Neuronal stem cell (in vitro differentiated cells): ENCODE results near the gene HTRA3.

Experiments
- DNase-seq: peaks from one replicate; pipeline ENCODE4 v3.0.0-alpha.2; 2013; ENCODE audit warnings: low spot score
- H2AFZ ChIP-seq: one replicate; pipeline ENCODE4 v1.6.1; 2013; ENCODE audit warnings: mild to moderate bottlenecking, low read length, inconsistent platforms
- H2AK5ac ChIP-seq: 2 replicates; pipeline ENCODE4 v1.6.1; 2013; ENCODE audit warnings: low read depth, mild to moderate bottlenecking, inconsistent platforms, low read length, moderate library complexity, mixed read lengths
- H2BK120ac ChIP-seq: 2 replicates; pipeline ENCODE4 v1.6.1; 2013; ENCODE audit warnings: low read depth, mild to moderate bottlenecking, inconsistent platforms, low read length, moderate library complexity, mixed read lengths
- H2BK12ac ChIP-seq: one replicate; pipeline ENCODE4 v1.6.1; 2013; ENCODE audit warnings: low read length, inconsistent platforms
- H2BK15ac ChIP-seq: 2 replicates; pipeline ENCODE4 v1.6.1; 2013; ENCODE audit warnings: mild to moderate bottlenecking, low read length, inconsistent platforms, mixed read lengths
- H2BK5ac ChIP-seq: one replicate; pipeline ENCODE4 v1.6.1; 2013; ENCODE audit warnings: inconsistent platforms, mild to moderate bottlenecking, low read length, moderate library complexity
- H3K14ac ChIP-seq: one replicate; pipeline ENCODE4 v1.6.1; 2013; ENCODE audit warnings: low read length, inconsistent platforms
- H3K18ac ChIP-seq: 2 replicates; pipeline ENCODE4 v1.6.1; 2013; ENCODE audit warnings: low read length, inconsistent platforms
- H3K23ac ChIP-seq: 2 replicates; pipeline ENCODE4 v1.6.1; 2013; ENCODE audit warnings: low read depth, mild to moderate bottlenecking, mixed read lengths, low read length, inconsistent platforms; ENCODE audit not compliant: poor library complexity
- H3K27ac ChIP-seq: replicated peaks from 3 replicates; pipeline ENCODE4 v1.5.1; 2013; ENCODE audit warnings: low read length, inconsistent platforms
- H3K27me3 ChIP-seq, 3 experiments: 2 replicates each; pipeline ENCODE4 v1.6.1; 2013; ENCODE audit warnings: low read length in 3 of 3, mild to moderate bottlenecking in 2 of 3, inconsistent platforms in 1 of 3, low read depth in 1 of 3, mixed read lengths in 1 of 3, moderate library complexity in 1 of 3; ENCODE audit not compliant: control insufficient read depth in 3 of 3, insufficient read depth in 3 of 3
- H3K36me3 ChIP-seq, 2 donors: replicated peaks in 1 of 2; 2 replicates each; pipeline ENCODE4 v1.6.1; 2013; ENCODE audit warnings: low read length in 2 of 2; ENCODE audit not compliant: control insufficient read depth in 2 of 2, insufficient read depth in 2 of 2
- H3K4ac ChIP-seq: 2 replicates; pipeline ENCODE4 v1.6.1; 2013; ENCODE audit warnings: inconsistent platforms, mild to moderate bottlenecking, low read length, moderate library complexity
- H3K4me1 ChIP-seq, 2 donors: 1 replicate in 1 of 2; 2 replicates in 1 of 2; pipeline ENCODE4 v1.6.1; 2013; ENCODE audit warnings: low read length in 2 of 2, low read depth in 1 of 2; ENCODE audit not compliant: control insufficient read depth in 2 of 2, insufficient read depth in 1 of 2
- H3K4me2 ChIP-seq: one replicate; pipeline ENCODE4 v1.6.1; 2013; ENCODE audit warnings: mild to moderate bottlenecking, low read length, inconsistent platforms; ENCODE audit not compliant: insufficient read depth, poor library complexity, severe bottlenecking
- H3K4me3 ChIP-seq, 2 donors: 2 replicates each; pipeline ENCODE4 v1.5.1; 2013; ENCODE audit warnings: low read length in 2 of 2, mild to moderate bottlenecking in 2 of 2, inconsistent platforms in 1 of 2, moderate library complexity in 1 of 2
- H3K79me1 ChIP-seq: one replicate; pipeline ENCODE4 v1.6.1; 2013; ENCODE audit warnings: low read depth, mild to moderate bottlenecking, inconsistent platforms, low read length, moderate library complexity
- H3K9ac ChIP-seq: one replicate; pipeline ENCODE4 v1.6.1; 2013; ENCODE audit warnings: mild to moderate bottlenecking, low read depth, low read length, inconsistent platforms; ENCODE audit not compliant: poor library complexity
- H3K9me3 ChIP-seq, 2 donors: replicated peaks in 1 of 2; 2 replicates each; pipeline versions ENCODE3 to v1.6.1; 2013; ENCODE audit warnings: low read length in 2 of 2, mild to moderate bottlenecking in 2 of 2, inconsistent platforms in 1 of 2, low read depth in 1 of 2, mixed read lengths in 1 of 2, moderate library complexity in 1 of 2; ENCODE audit not compliant: control insufficient read depth in 2 of 2, insufficient read depth in 1 of 2
- H4K8ac ChIP-seq: one replicate; pipeline ENCODE4 v1.6.1; 2013; ENCODE audit warnings: low read depth, mild to moderate bottlenecking, inconsistent platforms, low read length, moderate library complexity
- H4K91ac ChIP-seq: one replicate; pipeline ENCODE4 v1.6.1; 2013; ENCODE audit warnings: low read length, low read depth, mild to moderate bottlenecking, inconsistent platforms; ENCODE audit not compliant: poor library complexity
- WGBS, 2 donors: extraction: QIAGEN DNeasy Blood & Tissue Kit; methylation state at CpG; one replicate each; pipeline ENCODE4 v1.1.7; 2013; ENCODE audit warnings: missing lambda C conversion rate in 2 of 2, mixed read lengths in 1 of 2; ENCODE audit not compliant: insufficient read length in 2 of 2, insufficient replicate concordance in 1 of 2; ENCODE audit errors: extremely low coverage in 2 of 2; 5-methylcytosine and 5-hydroxymethylcytosine counted together

HTRA3 gene

DNA sequence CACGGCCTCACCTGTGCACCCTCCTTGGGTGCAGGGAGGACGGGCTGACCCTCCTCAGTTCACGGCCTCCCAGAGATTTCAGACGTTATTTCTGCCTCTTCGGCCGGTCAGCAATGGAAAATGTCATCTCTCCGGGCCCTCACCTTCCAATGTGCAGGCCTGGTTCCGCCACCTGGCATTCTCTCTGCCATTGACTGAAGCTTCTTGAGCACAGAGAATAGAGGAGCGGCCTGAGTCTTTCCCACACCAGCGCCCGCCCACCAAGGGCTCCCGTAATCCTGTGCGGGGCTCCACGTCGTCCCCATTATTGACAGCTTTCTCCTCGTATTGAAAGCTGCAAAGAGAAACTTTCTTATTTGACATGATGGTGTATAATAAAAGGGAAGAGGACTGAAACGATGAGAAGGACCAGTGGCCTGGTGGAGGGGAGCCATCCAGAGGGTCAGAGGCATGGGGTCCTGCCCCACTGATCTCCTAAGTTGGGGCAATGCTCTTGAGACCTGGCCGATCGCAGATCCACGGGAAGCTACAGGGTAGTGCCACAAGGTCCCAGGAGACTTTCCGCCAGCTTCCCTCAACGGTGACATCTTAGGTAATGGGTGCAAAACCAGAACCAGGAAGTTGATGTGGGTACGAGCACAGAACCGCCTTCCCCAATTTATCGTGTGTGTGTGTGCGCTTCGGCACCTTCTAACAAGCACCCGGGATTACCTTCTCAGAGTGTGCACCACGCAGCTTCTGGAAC, 20.6 kb downstream of the HTRA3 start:
- H3K23ac ChIP-seq: no peak overlapping the region
- no peak overlapping the region for H4K8ac ChIP-seq
- no peak overlapping the region for H2AK5ac ChIP-seq
- no peak overlapping the region for H3K14ac ChIP-seq
- no peak for DNase-seq
- no peak overlapping the region for H2BK120ac ChIP-seq
- H3K9me3 ChIP-seq: peaks cover 0 to 2% of the 10 kb centered on the region in 2 donors
- no peak overlapping the region for H4K91ac ChIP-seq
- H3K4me2 ChIP-seq: no peak overlapping the region
- no peak overlapping the region for H3K4me3 ChIP-seq
- no CpG with 5 or more reads among the region's 29 CpGs for WGBS, 2 donors
- no peak overlapping the region for H2BK15ac ChIP-seq
- H2BK5ac ChIP-seq: no peak overlapping the region
- no peaks in the 10 kb centered on the region for H3K36me3 ChIP-seq
- H3K27ac ChIP-seq: no peak overlapping the region
- H3K79me1 ChIP-seq: peaks cover 1% of the 10 kb centered on the region
- no peak overlapping the region for H3K18ac ChIP-seq
- H3K9ac ChIP-seq: peak overlapping the region; percentile 55
- H2BK12ac ChIP-seq: no peak overlapping the region
- no peak overlapping the region for H2AFZ ChIP-seq
- H3K4me1 ChIP-seq: no peaks in the 10 kb centered on the region
- H3K27me3 ChIP-seq: peaks cover 0 to 5% (median 2%) of the 10 kb centered on the region in 3 experiments
- no peak overlapping the region for H3K4ac ChIP-seq

DNA sequence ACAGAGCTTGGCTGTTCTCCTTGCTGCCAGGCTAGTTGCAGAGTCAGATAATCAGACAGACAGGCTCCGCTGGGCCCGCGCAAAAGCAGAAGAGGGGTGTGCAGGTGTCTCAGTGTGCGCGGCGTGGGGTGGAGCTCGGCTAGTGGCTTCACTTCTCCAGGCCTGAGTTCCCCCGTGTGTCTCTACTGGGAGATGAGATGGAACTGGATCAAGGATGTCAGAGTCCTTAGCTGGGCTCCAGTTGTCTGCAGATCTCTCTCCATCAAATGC, 21.1 kb downstream of the HTRA3 start:
- H3K27me3 ChIP-seq: peaks cover 0 to 2% (median 0%) of the 10 kb centered on the region in 3 experiments
- DNase-seq: no peak
- no peaks in the 10 kb centered on the region for H3K4me1 ChIP-seq
- H2BK15ac ChIP-seq: no peak overlapping the region
- H3K23ac ChIP-seq: no peak overlapping the region
- no peak overlapping the region for H2AK5ac ChIP-seq
- no peak overlapping the region for H3K27ac ChIP-seq
- peaks cover 1% of the 10 kb centered on the region for H3K79me1 ChIP-seq
- H3K18ac ChIP-seq: no peak overlapping the region
- H3K9me3 ChIP-seq: peaks cover 0 to 2% of the 10 kb centered on the region in 2 donors
- H2BK12ac ChIP-seq: no peak overlapping the region
- H3K9ac ChIP-seq: no peak overlapping the region
- no peak overlapping the region for H3K4ac ChIP-seq
- no peak overlapping the region for H2BK5ac ChIP-seq
- no peak overlapping the region for H4K91ac ChIP-seq
- no peak overlapping the region for H3K4me2 ChIP-seq
- WGBS, 2 donors: no CpG with 5 or more reads among the region's 8 CpGs
- no peaks in the 10 kb centered on the region for H3K36me3 ChIP-seq
- H3K4me3 ChIP-seq: no peak overlapping the region
- H2AFZ ChIP-seq: no peak overlapping the region
- no peak overlapping the region for H3K14ac ChIP-seq
- H2BK120ac ChIP-seq: no peak overlapping the region
- H4K8ac ChIP-seq: no peak overlapping the region

- H2AFZ ChIP-seq: no peak overlapping the region
- H3K23ac ChIP-seq: no peak overlapping the region
- no CpG with 5 or more reads among the region's 21 CpGs for WGBS, 2 donors
- peaks cover 0 to 2% (median 0%) of the 10 kb centered on the region in 3 experiments for H3K27me3 ChIP-seq
- DNase-seq: no peak
- H3K4ac ChIP-seq: no peak overlapping the region
- H4K8ac ChIP-seq: no peak overlapping the region
- H2BK15ac ChIP-seq: peak overlapping the region; percentile 21
- H3K4me1 ChIP-seq: no peaks in the 10 kb centered on the region
- H3K36me3 ChIP-seq: no peaks in the 10 kb centered on the region
- H3K4me3 ChIP-seq: no peak overlapping the region
- peaks cover 1% of the 10 kb centered on the region for H3K79me1 ChIP-seq
- H2AK5ac ChIP-seq: peak overlapping the region; percentile 47
- H3K18ac ChIP-seq: peak overlapping the region; percentile 77
- H2BK5ac ChIP-seq: no peak overlapping the region
- H4K91ac ChIP-seq: no peak overlapping the region
- no peak overlapping the region for H3K4me2 ChIP-seq
- peaks cover 0 to 2% of the 10 kb centered on the region in 2 donors for H3K9me3 ChIP-seq
- H3K27ac ChIP-seq: no peak overlapping the region
- H2BK12ac ChIP-seq: no peak overlapping the region
- no peak overlapping the region for H3K9ac ChIP-seq
- H2BK120ac ChIP-seq: no peak overlapping the region
- peak overlapping the region; percentile 63 for H3K14ac ChIP-seq
Measured at GRCh38 chr4:8291036-8291682, 21.6 kb downstream of the HTRA3 start.

- H3K4ac ChIP-seq: no peak overlapping the region
- H3K4me2 ChIP-seq: no peak overlapping the region
- H2AFZ ChIP-seq: no peak overlapping the region
- WGBS, 2 donors: no CpG with 5 or more reads among the region's 19 CpGs
- no peak overlapping the region for H3K9ac ChIP-seq
- H2AK5ac ChIP-seq: peak overlapping the region; percentile 47
- H2BK5ac ChIP-seq: no peak overlapping the region
- H3K18ac ChIP-seq: no peak overlapping the region
- H3K4me3 ChIP-seq: no peak overlapping the region
- no peak overlapping the region for H4K8ac ChIP-seq
- H3K36me3 ChIP-seq: no peaks in the 10 kb centered on the region
- H3K14ac ChIP-seq: peak overlapping the region; percentile 63
- no peaks in the 10 kb centered on the region for H3K4me1 ChIP-seq
- H3K79me1 ChIP-seq: peaks cover 1% of the 10 kb centered on the region
- no peak overlapping the region for H2BK120ac ChIP-seq
- no peak overlapping the region for H4K91ac ChIP-seq
- peaks cover 0 to 2% of the 10 kb centered on the region in 2 donors for H3K9me3 ChIP-seq
- H3K23ac ChIP-seq: no peak overlapping the region
- H2BK15ac ChIP-seq: peak overlapping the region; percentile 21
- H3K27ac ChIP-seq: no peak overlapping the region
- peaks cover 0 to 2% (median 0%) of the 10 kb centered on the region in 3 experiments for H3K27me3 ChIP-seq
- H2BK12ac ChIP-seq: no peak overlapping the region
- DNase-seq: no peak
Measured at GRCh38 chr4:8291701-8292477, 22.3 kb downstream of the HTRA3 start.
